Neural progenitor cell (in vitro differentiated cells): ENCODE results near the gene TBL1Y.

ENCODE experiments used
- EZH2 ChIP-seq: fragments of 200-600 bp; sonication (generic); IDR thresholded peaks from 2 replicates; pipeline ENCODE4 v1.6.1; 2017; ENCODE audit warnings: antibody characterized with exemption, mild to moderate bottlenecking, moderate library complexity
- EZH2phosphoT487 ChIP-seq: fragments of 200-600 bp; sonication (generic); IDR thresholded peaks from 2 replicates; pipeline ENCODE4 v1.6.1; 2017; ENCODE audit warnings: antibody characterized with exemption
- TF ChIP-seq, protein P1 (sequence below): fragments of 200-600 bp; sonication (generic); IDR thresholded peaks from 2 replicates; pipeline ENCODE4 v1.5.1; 2017; ENCODE audit warnings: antibody characterized with exemption, mild to moderate bottlenecking

DNA sequence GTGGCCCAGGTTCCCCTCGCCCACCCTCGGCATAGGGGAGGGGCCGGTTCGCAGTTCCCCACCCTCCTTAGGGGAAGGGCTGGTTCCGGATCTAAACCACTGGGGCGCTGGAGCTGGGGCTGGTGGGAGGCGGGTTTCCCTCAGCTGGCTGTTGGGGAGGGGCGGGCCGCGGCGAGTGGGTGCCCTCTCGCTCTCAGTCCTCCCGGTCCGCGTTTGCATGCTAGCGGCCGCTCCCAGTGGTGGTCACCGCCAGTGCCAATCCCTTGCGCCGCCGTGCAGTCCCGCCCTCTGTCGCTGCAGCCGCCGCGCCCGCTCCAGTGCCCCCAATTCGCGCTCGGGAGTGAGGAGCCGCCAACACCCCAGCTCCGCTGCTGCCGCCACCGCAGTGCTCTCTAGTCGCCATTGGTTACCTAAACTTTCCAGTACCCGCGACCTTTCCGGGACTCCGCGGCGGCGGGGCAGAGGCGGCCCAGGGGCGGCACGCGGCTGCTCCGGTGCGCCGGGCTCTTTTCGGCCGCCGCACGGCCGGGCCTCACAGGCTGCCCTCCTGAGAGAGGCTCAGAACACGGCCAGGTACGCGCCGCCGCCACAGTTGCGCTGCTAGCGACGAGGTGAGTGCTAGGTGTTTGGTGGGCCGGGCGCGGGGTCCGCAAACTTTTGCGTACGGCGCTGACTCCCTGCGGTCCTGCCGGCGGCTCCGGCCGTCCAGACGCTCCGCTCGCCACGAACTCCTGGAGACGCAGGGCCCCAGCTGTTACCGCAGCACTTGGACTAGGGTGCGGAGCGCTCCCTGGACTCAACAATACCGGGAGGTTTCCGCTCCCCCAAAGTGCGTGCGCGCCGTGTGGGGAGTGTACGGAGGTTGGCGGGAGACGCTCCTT, at the start of gene TBL1Y:
- TF ChIP-seq, protein P1, sequence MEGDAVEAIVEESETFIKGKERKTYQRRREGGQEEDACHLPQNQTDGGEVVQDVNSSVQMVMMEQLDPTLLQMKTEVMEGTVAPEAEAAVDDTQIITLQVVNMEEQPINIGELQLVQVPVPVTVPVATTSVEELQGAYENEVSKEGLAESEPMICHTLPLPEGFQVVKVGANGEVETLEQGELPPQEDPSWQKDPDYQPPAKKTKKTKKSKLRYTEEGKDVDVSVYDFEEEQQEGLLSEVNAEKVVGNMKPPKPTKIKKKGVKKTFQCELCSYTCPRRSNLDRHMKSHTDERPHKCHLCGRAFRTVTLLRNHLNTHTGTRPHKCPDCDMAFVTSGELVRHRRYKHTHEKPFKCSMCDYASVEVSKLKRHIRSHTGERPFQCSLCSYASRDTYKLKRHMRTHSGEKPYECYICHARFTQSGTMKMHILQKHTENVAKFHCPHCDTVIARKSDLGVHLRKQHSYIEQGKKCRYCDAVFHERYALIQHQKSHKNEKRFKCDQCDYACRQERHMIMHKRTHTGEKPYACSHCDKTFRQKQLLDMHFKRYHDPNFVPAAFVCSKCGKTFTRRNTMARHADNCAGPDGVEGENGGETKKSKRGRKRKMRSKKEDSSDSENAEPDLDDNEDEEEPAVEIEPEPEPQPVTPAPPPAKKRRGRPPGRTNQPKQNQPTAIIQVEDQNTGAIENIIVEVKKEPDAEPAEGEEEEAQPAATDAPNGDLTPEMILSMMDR = no peak
- TF ChIP-seq EZH2 = no peak
- TF ChIP-seq EZH2phosphoT487 = no peak
